GM18909 (cell line): ENCODE results near the gene MGMT.

Experiments
- ATAC-seq: cut with Tn5 transposase; IDR thresholded peaks from one replicate; pipeline ENCODE4 v1.9.1; 2021; ENCODE audit warnings: mild to moderate bottlenecking; ENCODE audit not compliant: unreplicated experiment, poor library complexity

Gene MGMT

GRCh38 chr10:129536336-129536735 is 69.3 kb downstream of the MGMT start:
- no peak for ATAC-seq

DNA sequence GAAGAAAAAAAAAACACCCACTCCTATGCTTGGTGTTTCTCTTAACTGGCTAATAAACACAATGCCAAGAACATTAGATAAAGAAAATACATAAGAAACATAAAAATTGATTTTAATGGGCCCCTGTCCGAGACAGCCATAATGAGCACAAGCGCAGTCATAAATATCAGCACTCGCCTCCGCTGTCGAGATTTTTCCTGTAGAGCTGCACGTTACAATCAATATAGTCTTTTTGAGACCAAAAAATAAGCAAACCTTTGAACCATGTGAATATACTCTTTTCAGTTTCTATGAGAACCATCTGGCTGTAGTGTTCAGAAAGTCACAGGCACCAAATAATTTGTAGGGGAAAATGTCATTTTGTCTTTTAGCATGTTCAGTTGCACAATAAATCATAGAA is 70.1 kb downstream of the MGMT start:
- no peak for ATAC-seq

- no peak for ATAC-seq
These were observed 71.2 kb downstream of the MGMT start for GRCh38 chr10:129538236-129538635.

DNA sequence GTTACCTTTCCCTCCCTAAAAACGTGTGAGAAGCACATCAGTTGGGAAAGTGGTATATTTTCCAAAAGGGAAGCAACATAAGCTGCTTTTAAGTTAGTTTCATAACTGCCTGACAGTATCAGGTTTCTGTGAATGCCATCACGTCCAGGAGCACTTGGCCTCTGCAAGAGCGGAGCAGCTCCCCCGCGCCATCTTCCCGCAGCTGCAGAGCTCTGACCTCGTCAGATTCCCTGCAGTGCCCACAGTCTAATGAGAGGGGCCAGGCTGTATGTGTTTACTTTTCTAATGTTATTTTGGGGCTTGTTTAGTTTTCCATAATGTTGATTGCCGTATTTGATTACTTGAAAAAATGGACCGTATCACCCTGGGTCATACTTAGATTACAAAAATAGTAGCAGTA is 74.2 kb downstream of the MGMT start:
- ATAC-seq, result no peak

- no peak for ATAC-seq
These were observed 74.9 kb downstream of the MGMT start for GRCh38 chr10:129541748-129542487.

GRCh38 chr10:129542589-129542988 is 75.5 kb downstream of the MGMT start:
- no peak for ATAC-seq

DNA sequence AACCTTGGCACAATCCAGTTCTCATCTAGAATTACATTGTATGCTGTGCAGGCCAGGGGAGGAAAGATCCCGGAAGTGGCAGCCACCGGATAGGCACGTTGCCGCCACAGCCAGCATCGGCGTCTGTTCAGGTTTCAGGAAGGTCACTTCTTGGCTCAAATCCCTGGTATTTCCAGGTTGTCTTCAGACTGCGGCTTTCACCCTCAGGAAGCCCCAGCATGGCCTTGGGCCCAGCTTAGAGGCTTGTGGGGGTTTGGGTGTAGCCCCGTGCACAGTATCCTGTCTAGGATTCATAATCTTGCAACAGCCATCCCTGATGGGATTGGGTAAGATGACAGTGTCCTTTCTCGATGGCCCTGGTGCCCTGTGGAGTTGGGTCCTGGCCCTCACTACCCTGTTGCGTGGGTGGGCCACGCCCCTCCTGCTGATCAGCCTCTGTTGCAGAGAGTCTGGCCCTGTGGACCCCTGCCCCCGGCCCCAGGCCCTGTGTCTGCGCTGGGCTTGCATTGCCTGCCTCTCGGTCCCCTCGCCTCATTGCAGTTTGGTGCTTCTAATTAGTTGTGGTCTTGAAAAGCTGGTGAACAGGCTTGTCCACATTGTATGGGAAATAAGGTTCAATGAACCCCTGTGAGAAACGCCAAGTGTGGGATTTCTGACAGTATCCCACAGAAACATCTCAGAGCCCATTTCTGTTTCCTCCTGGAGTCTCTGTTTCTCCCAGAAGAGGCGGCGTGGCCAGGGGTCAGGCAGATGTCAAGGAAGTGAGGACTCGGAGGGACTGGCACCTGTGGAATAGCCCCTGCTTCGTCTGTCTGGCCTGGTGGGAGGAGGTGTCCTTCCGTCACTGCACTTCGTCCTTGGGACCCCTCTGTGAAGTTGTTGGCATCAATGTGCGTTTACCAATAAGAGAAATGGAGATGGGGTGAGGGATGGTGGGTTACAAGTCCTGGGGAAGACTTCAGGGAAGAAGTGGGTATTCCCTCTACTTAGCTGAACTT is 77.5 kb downstream of the MGMT start:
- no peak for ATAC-seq

DNA sequence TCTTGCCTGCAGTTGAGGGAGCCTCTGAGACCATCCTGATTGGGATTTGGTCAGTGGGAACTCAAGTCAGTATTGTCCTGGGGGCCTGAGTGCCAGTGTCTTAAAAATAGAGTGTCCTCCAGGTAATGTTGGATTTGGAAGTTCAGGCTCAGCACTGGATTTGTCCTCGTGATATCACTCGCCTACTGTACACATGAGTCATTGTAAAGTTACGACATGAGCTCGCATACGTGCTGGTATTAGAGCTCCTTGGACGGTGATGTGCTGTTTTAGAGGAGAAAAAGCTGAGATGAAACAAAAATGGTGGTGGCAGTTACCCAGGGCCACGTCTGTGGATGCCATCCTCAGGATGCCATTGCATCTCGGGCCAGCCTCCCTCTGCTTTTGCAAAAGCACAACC is 78.2 kb downstream of the MGMT start:
- ATAC-seq, result no peak

DNA sequence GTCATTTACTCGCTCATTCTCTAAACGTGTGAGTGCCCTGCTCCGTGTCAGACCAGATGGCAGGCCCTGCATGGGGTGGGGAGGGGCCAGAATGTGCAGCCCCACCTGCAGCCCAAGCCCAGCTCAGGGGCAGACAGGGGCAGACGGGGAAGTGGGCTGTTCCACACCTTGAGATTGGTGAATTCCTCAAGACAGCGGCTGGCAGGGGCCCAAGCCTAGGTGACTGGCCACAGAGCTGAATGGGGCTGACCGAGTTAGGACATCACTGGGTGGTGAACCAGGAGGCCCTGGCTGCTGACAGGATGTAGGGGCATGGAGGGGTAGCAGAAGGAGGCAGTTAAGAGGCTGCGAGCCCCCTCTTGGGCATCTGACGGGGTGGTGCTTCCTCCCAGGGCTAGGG is 79.1 kb downstream of the MGMT start:
- no peak for ATAC-seq

DNA sequence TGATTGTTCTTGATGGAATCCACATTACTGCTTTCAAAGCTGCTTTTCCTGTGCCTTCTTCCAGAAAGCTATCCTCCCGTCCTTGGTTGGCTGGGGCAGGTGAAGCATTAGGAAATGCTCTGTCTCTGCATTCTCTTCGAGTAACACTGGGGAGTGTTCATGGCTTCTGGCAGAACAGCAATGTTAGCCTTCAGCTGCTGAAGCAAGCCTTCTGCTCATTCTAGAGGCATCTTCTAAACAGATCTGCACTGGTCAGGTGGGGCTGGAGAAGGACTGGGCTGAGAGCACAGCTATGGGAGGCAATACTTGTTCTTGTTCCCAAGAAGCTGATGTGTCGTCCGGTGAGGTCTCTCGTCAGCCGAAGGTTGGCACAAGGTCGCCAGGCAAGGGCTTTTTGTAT is 80.6 kb downstream of the MGMT start:
- ATAC-seq, result no peak

DNA sequence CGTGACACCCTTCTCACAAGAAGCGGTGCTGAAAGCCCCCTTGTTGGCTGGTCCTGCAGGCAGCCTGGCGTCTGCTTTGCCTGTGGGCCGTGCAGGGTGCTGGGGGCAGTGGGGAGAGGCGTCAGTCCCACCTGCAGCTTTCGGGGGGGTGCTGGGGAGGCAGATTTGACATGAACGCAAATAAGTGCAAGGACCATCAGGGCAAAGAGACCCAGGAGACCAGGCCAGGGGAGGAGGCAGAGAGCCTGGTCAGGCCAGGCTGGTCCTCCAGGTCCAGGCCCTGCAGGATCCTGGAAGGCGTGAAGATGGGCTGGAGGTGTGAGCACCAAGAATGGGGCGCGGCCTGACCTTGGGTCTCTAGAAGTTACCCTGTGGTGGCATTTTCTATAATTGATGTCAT is 81.6 kb downstream of the MGMT start:
- ATAC-seq, result no peak

- ATAC-seq, result no peak
These were observed 83.0 kb downstream of the MGMT start for GRCh38 chr10:129550076-129550475.

GRCh38 chr10:129550658-129551057 is 83.6 kb downstream of the MGMT start:
- ATAC-seq, result no peak

- peak; percentile 61 for ATAC-seq
These were observed 85.1 kb downstream of the MGMT start for GRCh38 chr10:129552119-129552518.

GRCh38 chr10:129553928-129554327 is 86.9 kb downstream of the MGMT start:
- ATAC-seq, result no peak

DNA sequence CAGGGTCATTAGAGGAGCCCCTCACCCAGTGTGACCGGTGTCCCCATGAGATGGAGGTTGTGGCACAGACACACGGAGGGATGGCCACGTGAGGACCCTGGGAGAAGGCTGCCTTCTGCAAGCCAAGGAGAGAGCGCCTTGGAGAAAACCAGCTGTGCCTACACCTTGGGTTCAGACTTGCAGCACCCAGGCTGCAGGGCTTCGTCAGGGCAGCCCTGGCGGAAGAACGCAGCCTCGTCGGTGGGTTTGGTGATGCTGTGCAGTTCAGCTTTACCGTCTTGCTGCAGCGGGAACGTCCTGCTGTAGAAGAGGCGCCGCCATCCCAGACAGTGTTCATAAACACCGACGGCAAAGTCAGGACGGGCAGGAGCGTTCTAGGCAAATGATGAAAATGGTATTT is 89.3 kb downstream of the MGMT start:
- no peak for ATAC-seq

DNA sequence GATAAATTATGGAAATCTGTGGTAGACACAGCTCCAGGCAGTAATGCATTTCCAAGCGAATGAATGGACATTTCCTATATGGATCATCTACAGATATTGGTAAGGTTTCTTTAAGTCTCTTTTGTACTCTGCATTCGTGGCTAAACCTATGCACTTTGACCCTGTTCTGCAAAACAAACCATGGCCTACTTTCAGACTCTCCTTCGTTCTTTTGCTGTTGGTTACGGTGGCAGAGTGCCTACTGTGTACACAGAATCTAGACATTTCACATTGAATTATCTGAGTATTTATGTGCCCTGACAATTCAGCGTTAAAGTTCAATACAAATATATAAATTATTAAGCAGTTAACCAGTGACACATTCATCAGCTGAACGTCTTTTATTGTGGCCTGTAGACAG is 93.3 kb downstream of the MGMT start:
- no peak for ATAC-seq

- ATAC-seq, result no peak
These were observed 95.4 kb downstream of the MGMT start for GRCh38 chr10:129562487-129562886.

DNA sequence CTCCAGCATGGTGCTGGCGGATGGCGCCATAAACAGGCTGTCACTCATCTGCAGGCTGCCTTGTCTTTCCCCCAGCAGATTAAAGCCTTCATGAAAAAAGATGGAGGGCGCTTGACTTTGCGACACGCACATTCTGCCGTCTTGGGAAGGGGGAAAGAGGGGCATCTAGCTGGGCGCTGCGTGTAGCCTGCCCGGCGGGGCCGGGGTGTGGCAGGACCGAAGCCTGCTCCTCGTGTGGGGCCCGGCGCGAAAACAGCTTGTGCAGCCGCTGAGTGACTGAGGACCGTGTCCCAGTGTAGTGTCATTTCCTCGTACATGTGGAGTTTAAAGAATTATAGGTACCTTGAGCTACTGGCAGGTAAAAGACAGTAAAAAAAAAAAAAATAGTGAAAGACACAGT is 97.9 kb downstream of the MGMT start:
- no peak for ATAC-seq

- no peak for ATAC-seq
These were observed 101.7 kb downstream of the MGMT start for GRCh38 chr10:129568583-129569344.

DNA sequence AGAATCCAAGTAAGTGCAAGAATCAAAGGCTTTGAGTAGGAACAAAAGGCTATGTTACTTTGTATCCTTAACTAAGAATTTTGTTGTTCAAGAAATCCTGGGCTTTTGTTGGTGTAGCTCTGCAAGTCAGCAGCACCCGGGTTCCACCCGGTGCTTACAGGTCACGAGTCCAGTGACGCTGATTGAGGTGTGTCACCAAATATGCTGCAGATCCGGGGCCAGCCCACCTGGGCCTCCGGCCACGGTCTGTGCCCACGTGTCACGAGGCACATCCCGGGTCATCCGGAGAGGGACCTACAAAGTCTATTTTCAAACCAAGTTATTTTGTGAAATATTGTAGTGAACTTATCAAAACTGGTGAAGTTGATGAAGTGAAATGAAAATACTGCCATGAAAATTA is 103.1 kb downstream of the MGMT start:
- ATAC-seq, result no peak
